Stomach smooth muscle (tissue), 2 donors: ENCODE results near the gene PLXDC1.
"Not testable (repeated sequence)": the region's sequence is repeated elsewhere in the genome, so short reads cannot be mapped to it uniquely, and the experiment has no call there.

Experiments used
- H3K27ac ChIP-seq: one replicate; pipeline ENCODE4 v1.7.0; 2013; ENCODE audit warnings: mild to moderate bottlenecking, low read length, inconsistent platforms
- H3K27me3 ChIP-seq, 2 donors: one replicate each; pipeline ENCODE4 v1.7.0; 2013; ENCODE audit warnings: low read length in 2 of 2; ENCODE audit not compliant: insufficient read depth in 2 of 2, control insufficient read depth in 1 of 2
- H3K36me3 ChIP-seq, 2 donors: one replicate each; pipeline ENCODE4 v1.7.0; 2013; ENCODE audit warnings: low read length in 2 of 2; ENCODE audit not compliant: control insufficient read depth in 2 of 2, insufficient read depth in 2 of 2
- H3K4me1 ChIP-seq: one replicate; pipeline ENCODE4 v1.7.0; 2013; ENCODE audit warnings: low read length; ENCODE audit not compliant: control insufficient read depth, insufficient read depth
- H3K4me3 ChIP-seq, 2 donors: one replicate each; pipeline ENCODE4 v1.7.0; 2013; ENCODE audit warnings: low read length in 2 of 2
- H3K9ac ChIP-seq, 2 donors: one replicate each; pipeline ENCODE4 v1.7.0; 2013; ENCODE audit warnings: low read length in 2 of 2, mild to moderate bottlenecking in 1 of 2
- H3K9me3 ChIP-seq, 2 donors: one replicate each; pipeline ENCODE4 v1.7.0; 2013; ENCODE audit warnings: low read length in 2 of 2; ENCODE audit not compliant: control insufficient read depth in 2 of 2
- donor health status: healthy.
- donor health status: Pancreatic carcinoma.

The PLXDC1 gene

GRCh38 chr17:39141915-39142664 lies 9.3 kb downstream of the PLXDC1 start:
- Histone ChIP-seq H3K4me3 (no peak overlapping the region), H3K27ac (no peak overlapping the region), H3K9ac (no peak overlapping the region), H3K27me3 (peaks cover 0 to under 1% of the 10 kb centered on the region in 2 donors), H3K9me3 (no peaks in the 10 kb centered on the region), H3K36me3 (no peaks in the 10 kb centered on the region), H3K4me1 (peaks cover 18% of the 10 kb centered on the region)

- Histone ChIP-seq H3K4me1 (peaks cover 18% of the 10 kb centered on the region), H3K36me3 (no peaks in the 10 kb centered on the region), H3K9me3 (no peaks in the 10 kb centered on the region), H3K27me3 (no peaks in the 10 kb centered on the region), H3K27ac (no peak overlapping the region), H3K4me3 (no peak overlapping the region), H3K9ac (no peak overlapping the region)
Observed at GRCh38 chr17:39141294-39141693, 10.1 kb downstream of the PLXDC1 start.

- no peak overlapping the region for H3K9ac ChIP-seq
- no peaks in the 10 kb centered on the region for H3K9me3 ChIP-seq
- no peak overlapping the region for H3K4me3 ChIP-seq
- no peaks in the 10 kb centered on the region for H3K27me3 ChIP-seq
- H3K36me3 ChIP-seq, result no peaks in the 10 kb centered on the region
- no peak overlapping the region for H3K27ac ChIP-seq
- peaks cover 13% of the 10 kb centered on the region for H3K4me1 ChIP-seq
Observed at GRCh38 chr17:39139561-39139960, 11.9 kb downstream of the PLXDC1 start.

DNA sequence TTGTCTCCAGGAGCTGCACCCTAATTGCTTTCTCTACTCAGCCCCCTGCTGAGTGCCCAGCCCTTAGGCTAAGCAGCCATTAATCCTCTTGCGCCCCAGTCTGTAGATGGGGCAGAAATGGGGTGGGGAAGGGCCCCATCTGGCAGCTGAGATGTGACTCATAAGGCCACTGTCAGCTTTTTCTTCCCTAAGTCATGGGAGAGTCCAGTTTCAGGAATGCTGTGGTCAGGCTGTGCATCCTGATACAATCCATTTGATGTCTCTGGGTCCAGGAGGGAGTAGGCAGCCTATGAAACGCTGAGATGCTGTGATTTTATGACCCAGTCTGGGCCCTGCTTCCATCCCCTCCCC lies 12.3 kb downstream of the PLXDC1 start:
- Histone ChIP-seq H3K9me3 (no peaks in the 10 kb centered on the region), H3K27ac (no peak overlapping the region), H3K27me3 (no peaks in the 10 kb centered on the region), H3K9ac (no peak overlapping the region), H3K4me3 (no peak overlapping the region), H3K4me1 (peaks cover 9% of the 10 kb centered on the region), H3K36me3 (no peaks in the 10 kb centered on the region)

- no peak overlapping the region for H3K27ac ChIP-seq
- no peak overlapping the region for H3K9ac ChIP-seq
- no peaks in the 10 kb centered on the region for H3K9me3 ChIP-seq
- no peaks in the 10 kb centered on the region for H3K36me3 ChIP-seq
- H3K4me3 ChIP-seq, result no peak overlapping the region
- peaks cover 4% of the 10 kb centered on the region for H3K4me1 ChIP-seq
- no peaks in the 10 kb centered on the region for H3K27me3 ChIP-seq
Observed at GRCh38 chr17:39138431-39139160, 12.8 kb downstream of the PLXDC1 start.

GRCh38 chr17:39134878-39135277 lies 16.6 kb downstream of the PLXDC1 start:
- no peaks in the 10 kb centered on the region for H3K9me3 ChIP-seq
- no peaks in the 10 kb centered on the region for H3K36me3 ChIP-seq
- no peak overlapping the region for H3K4me3 ChIP-seq
- no peaks in the 10 kb centered on the region for H3K27me3 ChIP-seq
- H3K27ac ChIP-seq, result no peak overlapping the region
- H3K9ac ChIP-seq, result no peak overlapping the region
- peaks cover 4% of the 10 kb centered on the region for H3K4me1 ChIP-seq

DNA sequence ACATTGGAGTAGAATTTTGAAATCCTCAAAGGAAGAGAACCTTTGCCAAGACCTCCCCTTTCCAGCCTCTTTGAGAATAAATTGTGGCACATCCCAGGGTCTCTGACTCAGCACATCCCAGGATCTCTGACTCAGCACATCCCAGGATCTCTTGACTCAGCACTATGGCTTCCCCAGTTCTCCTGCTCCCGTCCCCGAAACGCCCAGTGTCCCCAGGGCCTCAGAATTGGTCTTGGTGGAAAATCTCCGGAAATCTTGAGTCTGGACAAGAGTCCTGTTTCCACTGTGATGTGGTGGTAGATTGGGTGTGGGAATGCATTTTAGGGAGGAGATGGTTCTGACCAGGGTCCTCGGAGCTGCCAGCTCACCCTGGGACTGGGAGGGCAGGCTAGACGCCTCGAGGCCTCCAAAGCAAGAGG lies 19.2 kb downstream of the PLXDC1 start:
- H3K27ac ChIP-seq, result no peak overlapping the region
- H3K9ac ChIP-seq, result no peak overlapping the region
- peaks cover 4% of the 10 kb centered on the region for H3K4me1 ChIP-seq
- no peak overlapping the region for H3K4me3 ChIP-seq
- no peaks in the 10 kb centered on the region for H3K36me3 ChIP-seq
- H3K27me3 ChIP-seq, result no peaks in the 10 kb centered on the region
- no peaks in the 10 kb centered on the region for H3K9me3 ChIP-seq

- no peaks in the 10 kb centered on the region for H3K36me3 ChIP-seq
- H3K9ac ChIP-seq, result no peak overlapping the region
- H3K4me1 ChIP-seq, result peaks cover 4% of the 10 kb centered on the region
- H3K9me3 ChIP-seq, result no peaks in the 10 kb centered on the region
- no peak overlapping the region for H3K4me3 ChIP-seq
- no peaks in the 10 kb centered on the region for H3K27me3 ChIP-seq
- no peak overlapping the region for H3K27ac ChIP-seq
Observed at GRCh38 chr17:39131616-39132015, 19.8 kb downstream of the PLXDC1 start.

GRCh38 chr17:39130205-39130604 lies 21.2 kb downstream of the PLXDC1 start:
- Histone ChIP-seq H3K9ac (no peak overlapping the region), H3K27ac (no peak overlapping the region), H3K4me3 (no peak overlapping the region), H3K4me1 (peaks cover 4% of the 10 kb centered on the region), H3K27me3 (no peaks in the 10 kb centered on the region), H3K36me3 (no peaks in the 10 kb centered on the region), H3K9me3 (no peaks in the 10 kb centered on the region)

- H3K9ac ChIP-seq, H3K27ac ChIP-seq, H3K27me3 ChIP-seq, H3K9me3 ChIP-seq, H3K4me3 ChIP-seq, H3K36me3 ChIP-seq, H3K4me1 ChIP-seq: not testable (repeated sequence)
Observed at GRCh38 chr17:39129544-39129943, 21.9 kb downstream of the PLXDC1 start.

DNA sequence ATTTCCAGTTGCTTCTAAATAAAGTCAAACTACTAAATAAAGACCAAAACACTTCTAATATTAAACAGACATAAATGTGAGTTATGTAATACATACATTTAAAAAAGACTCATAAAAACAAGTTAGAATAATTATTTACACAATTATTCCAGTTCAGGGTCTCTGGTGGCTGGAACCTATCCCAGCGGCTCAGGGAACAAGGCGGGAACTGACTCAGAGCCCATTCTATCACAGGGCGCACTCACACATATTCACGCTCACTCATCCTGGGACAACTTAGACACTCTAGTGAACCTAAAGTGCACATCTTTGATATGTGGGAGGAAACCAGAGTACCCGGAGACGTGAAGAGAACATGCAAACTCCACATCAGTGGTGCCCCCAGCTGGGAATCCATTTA lies 25.0 kb downstream of the PLXDC1 start:
- Histone ChIP-seq H3K9me3 (no peaks in the 10 kb centered on the region), H3K27ac (no peak overlapping the region), H3K9ac (no peak overlapping the region), H3K4me1 (no peaks in the 10 kb centered on the region), H3K27me3 (no peaks in the 10 kb centered on the region), H3K36me3 (no peaks in the 10 kb centered on the region), H3K4me3 (no peak overlapping the region)
